Muscle of back (tissue), 13 donors: ENCODE results near the gene ZNF292. TPM values are rescaled to one million over a fixed set of nuclear protein-coding genes. Genes with fewer than 3 reads are reported as not detected.
A peak's percentile ranks its signal among the peaks of the same experiment; 100 is the strongest.
"Not testable (repeated sequence)": the region's sequence is repeated elsewhere in the genome, so short reads cannot be mapped to it uniquely, and the experiment has no call there.

ENCODE experiments used
- DNase-seq, 3 donors: peaks; one replicate each; pipeline versions ENCODE4 v3.0.0 to v3.0.0-alpha.2; 2013
- long read RNA-seq, 9 donors: transcript quantifications; one replicate each; lab custom pipeline, GENCODE V29; 2026
- polyA plus RNA-seq, 10 donors: library from polyadenylated mRNA; unstranded; fragments of 120-200 nt; gene quantifications; one replicate each; pipeline ENCODE4 v1.2.1, GENCODE V29; 2013; ENCODE audit not compliant: insufficient read length in 10 of 10

The ZNF292 gene
- 10 to 100 TPM; 18.7 to 28.5 (median 22.5) TPM for polyA plus RNA-seq
- long read RNA-seq, donor 1, full-length matches to known transcripts: 7 of 7 reads
- long read RNA-seq, donor 1, partial matches to known transcripts: 0 of 7 reads
- long read RNA-seq, donor 1, other reads (novel, unspliced or antisense): 0 of 7 reads
- long read RNA-seq, donor 2, full-length matches to known transcripts: 2 of 2 reads
- long read RNA-seq, donor 2, partial matches to known transcripts: 0 of 2 reads
- long read RNA-seq, donor 2, other reads (novel, unspliced or antisense): 0 of 2 reads
- long read RNA-seq, donor 3: 0 reads
- long read RNA-seq, donor 4, full-length matches to known transcripts: 4 of 4 reads
- long read RNA-seq, donor 4, partial matches to known transcripts: 0 of 4 reads
- long read RNA-seq, donor 4, other reads (novel, unspliced or antisense): 0 of 4 reads
- long read RNA-seq, donor 5, full-length matches to known transcripts: 3 of 3 reads
- long read RNA-seq, donor 5, partial matches to known transcripts: 0 of 3 reads
- long read RNA-seq, donor 5, other reads (novel, unspliced or antisense): 0 of 3 reads
- long read RNA-seq, donor 6, full-length matches to known transcripts: 5 of 5 reads
- long read RNA-seq, donor 6, partial matches to known transcripts: 0 of 5 reads
- long read RNA-seq, donor 6, other reads (novel, unspliced or antisense): 0 of 5 reads
- long read RNA-seq, donor 7, full-length matches to known transcripts: 4 of 4 reads
- long read RNA-seq, donor 7, partial matches to known transcripts: 0 of 4 reads
- long read RNA-seq, donor 7, other reads (novel, unspliced or antisense): 0 of 4 reads
- long read RNA-seq, donor 8: 0 reads
- long read RNA-seq, donor 9: 0 reads

DNA sequence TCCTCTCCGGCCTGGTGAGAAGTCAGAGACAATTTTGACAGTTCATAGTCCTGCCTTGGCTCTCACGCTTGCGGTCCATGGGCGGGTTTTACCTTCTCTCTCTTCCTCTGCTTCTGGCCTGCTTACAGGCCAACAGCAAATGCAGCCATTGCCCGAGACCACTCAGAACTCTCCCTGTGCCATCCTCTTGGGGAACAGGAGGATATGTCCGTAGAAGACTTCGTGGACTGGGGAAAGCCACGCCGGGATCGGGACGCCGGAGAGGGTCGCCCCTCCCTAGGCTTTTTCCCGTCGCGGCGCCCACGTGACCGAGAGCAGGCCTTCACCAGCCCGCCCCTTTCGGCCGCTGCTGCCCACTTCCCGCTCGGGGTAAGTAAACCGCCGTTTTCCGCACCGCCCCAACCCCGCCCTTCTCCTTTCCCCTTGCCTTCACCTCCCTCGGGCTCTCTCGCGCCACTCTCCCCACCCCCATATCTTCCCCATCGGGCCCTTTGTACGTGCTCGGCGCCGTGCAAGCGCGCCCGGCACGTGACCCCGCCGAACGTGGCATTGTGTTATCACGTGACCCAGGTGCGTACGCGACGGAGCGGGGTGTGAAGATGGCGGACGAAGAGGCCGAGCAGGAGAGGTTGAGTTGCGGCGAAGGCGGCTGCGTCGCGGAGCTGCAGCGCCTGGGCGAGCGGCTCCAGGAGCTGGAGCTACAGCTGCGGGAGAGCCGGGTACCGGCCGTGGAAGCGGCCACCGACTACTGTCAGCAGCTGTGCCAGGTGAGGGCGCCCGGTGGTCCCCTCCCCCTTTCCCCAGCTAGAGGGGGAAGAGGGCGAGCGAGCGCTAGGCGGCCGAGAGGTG lies at the start of gene ZNF292:
Gene ZNF292 (plus strand): TSS at position 573 of the 849 bp plus-strand sequence. CDS start 27 bp downstream, at position 600.
- peak; percentile 95 to 99 (median 98) for DNase-seq

DNA sequence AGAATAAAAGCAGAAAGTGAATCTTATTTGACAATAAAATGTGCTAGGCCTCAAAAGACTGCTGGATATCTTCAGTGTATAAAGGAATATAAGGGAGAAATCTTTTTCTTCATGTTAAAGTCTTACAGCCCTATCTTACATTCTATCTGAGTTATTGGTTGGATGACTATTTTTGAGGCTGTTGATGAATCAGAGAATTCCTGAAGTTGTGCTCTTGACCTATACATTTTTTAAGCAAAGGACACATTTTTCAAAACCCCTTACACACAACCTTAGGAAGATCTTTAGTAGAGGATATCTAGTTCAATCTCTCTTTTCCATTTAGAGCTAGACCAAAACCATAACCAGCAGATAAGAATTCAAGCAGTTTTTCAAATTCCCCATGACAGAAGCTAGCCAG lies 49.5 kb upstream of the ZNF292 start:
- DNase-seq: peak in 1 of 3 donors; percentile 8

DNA sequence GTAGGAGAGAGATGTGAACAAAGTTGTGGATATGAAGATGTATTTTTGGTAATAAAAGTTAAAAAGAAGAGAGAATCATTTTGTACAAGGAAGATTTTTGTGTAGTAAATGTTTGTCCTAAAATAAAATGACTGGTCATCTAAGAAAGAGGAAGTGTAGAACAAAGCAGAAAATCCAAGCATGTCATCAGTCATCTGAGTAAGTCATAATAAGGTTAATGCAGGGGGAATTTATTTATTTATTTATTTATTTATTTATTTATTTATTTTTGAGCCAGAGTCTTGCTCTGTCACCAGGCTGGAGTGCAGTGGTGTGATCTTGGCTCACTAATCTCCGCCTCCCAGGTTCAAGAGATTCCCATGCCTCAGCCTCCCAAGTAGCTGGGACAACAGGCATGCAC lies 44.7 kb upstream of the ZNF292 start:
- no peak for DNase-seq

DNA sequence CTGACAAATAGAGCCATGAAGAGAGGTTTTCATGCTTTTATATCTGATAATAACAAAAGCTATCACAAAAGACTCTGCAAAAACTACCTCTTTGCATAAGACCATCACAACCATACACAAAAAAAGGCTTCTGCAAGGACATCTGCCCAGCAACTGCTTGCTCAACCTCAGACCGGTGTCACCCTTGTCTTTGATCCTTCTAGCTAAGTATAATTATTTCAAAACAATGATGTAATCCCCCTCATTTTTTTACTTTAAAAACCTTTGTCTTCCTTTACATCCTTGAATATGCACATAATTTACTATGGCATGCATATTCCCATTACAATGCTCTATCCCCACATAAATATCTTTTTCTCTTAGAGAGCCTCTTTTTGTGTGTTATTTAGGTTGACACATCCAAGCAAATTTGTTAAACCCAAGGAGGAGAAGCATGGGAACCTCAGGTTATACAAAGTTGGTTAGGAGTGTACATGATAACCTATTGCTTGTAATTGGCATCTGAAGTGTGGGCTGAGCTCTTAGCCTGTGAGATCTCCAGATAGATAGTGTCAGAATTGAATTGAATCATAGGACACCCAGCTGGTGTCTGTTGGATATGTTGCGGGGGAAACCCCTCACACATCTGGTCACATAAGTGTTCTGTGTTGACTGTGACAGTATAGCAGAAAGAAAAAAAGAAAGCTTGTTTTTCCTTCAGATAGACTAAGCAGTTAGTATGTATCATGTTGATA lies 39.8 kb upstream of the ZNF292 start:
- DNase-seq: no peak

DNA sequence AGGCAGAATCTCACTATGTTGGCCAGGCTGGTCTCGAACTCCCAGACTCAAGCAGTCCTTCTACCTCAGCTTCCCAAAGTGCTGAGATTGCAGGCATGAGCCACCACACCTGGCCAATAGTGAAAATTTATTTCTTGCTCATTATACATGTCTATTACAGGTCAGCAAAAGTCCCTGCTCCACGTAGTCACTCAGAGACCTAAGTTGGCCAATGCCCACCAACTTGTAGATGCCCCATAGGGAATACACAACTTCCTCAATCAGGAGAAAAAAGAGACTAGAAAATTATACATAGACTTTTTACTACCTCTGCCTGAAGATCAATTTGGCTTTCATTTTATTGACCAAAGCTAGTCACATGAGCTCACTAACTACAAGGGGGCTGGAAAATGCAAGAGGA lies 38.4 kb upstream of the ZNF292 start:
- DNase-seq: no peak

DNA sequence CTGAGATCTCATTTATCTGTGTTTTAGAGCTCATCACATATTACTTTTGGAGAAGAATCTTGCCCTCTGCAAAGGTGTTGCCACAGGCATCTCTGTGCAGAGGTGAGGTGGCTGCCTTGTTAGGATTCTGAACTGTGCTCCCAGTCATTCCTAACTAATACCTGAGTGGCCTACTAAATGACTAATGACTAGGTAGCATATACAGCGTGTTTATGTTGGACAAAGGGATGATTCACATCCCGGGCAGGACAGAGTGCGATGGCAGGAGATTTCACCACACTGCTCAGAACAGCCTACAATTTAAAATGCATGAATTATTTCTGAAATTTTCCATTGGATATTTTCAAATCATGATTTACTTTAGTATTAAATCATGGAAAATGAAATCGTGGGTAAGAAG lies 37.3 kb upstream of the ZNF292 start:
- no peak for DNase-seq

DNA sequence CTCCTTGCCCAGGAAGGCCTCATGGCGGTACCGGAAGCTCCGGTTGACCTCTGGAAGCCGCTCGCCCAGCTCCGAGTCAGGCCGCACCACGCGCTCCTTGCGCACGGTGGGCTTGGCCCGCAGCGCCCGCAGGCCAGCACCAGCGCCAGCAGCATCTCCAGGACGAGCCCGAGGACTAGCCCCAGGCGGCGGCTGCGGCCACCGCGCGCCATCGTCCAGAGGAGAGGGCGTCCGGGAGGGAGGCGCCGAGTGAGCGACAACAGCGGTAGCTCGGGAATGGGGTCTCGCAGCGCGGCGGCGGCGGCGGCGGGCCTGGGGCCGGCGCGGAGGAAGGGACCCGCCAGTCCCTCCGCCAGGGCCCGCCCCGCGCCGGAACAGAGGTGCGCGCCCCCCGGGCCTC lies 32.9 kb upstream of the ZNF292 start:
- no peak for DNase-seq

DNA sequence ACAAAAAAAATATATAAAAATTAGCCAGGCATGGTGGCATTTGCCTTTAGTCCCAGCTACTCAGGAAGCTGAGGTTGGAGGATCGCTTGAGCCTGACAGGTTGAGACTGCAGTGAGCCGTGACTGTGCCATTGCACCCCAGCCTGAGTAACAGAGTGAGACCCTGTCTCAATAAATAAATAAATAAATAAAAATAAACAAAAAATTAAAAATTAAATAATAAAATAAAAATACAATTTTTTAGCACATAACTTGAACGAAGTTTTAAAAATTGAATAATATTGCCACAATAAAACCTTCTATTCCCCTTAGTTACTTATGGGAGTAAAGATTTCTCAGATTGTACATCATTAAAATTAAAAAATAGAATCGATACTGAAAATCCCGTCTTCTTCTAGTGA lies 31.3 kb upstream of the ZNF292 start:
- no peak for DNase-seq

DNA sequence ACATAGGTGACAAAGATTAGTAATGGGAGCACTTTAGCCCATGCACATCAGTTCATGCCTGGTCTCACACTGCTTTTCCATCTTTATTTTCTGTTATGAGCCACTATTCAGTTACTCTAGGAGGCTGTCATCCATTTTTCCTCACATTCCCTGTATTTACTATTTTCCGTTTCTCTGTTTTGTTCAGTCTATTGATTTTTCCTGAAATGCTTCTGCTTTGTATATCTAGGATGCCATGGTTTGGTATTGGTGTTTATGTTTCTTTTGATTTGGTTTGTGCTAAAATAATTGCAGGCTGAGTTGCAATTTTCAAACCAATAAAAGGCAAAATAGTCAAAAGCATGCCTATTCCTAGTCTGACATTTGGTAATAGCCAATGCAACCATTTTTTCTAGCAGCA lies 28.9 kb upstream of the ZNF292 start:
- DNase-seq: no peak

DNA sequence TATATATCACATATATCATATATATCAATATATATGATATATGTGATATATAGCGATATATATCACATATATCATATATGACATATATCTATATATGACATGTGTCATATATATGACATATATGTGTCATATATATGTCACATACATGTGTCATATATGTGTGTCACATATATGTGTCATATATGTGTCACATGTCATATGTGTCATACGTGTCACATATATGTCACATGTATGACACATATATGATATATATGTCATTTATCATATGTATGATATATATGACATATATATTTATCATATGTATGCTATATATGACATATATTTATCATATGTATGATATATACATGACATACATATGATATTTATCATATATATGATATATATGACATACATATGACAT lies 27.6 kb upstream of the ZNF292 start:
- DNase-seq: no peak

DNA sequence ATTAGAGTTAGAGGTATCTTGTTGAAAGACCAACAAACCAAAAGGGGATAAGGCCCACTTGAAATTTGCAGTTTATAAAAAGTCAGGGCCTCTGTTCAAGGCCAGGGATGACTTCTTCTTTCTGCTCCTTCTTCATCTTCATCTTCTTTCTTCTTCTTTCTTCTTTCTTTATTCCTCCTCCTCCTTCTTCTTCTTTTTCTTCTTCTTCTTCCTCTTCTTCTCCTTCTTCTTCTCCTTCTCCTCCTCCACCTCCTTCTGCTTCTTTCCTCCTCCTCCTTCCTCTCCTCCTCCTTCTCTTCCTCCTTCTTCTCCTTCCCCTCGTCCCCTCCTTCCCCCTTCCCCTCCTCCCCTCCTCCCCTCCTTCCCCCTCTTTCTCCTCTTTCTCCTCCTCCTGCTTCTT lies 18.4 kb upstream of the ZNF292 start:
- no peak for DNase-seq

DNA sequence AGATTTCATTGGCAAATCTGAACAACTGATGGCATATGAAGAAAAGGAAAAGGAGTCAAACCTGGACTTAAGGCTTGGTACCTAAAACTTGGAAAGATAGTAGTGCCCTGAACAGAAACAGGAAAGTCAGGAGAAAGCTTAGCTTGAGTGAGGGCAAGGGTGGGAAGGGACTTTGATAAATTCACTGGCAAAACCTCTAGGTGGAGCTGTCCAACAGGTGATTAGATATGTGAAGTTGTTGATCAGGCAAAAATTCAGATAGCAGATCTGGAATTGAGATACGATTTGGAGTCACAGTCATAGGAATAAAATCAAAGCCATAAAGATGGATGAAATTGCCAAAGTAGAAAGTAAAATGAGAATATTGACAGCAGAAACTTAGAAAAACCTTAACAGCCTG lies 16.1 kb upstream of the ZNF292 start:
- peak in 2 of 3 donors; percentile 29 to 36 for DNase-seq

DNA sequence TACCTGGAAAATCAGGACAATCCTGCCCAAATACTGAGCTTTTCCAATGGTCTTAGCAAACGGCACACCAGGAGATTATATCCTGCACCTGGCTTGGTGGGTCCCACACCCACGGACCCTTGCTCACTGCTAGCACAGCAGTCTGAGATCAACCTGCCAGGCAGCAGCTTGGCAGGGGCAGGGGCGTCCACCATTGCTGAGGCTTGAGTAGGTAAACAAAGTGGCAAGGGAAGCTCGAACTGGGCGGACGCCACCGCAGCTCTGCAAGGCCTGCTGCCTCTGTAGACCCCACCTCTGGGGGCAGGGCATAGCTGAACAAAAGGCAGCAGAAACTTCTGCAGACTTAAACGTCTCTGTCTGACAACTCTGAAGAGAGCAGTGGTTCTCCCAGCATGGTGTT lies 15.4 kb upstream of the ZNF292 start:
- not testable (repeated sequence) for DNase-seq

DNA sequence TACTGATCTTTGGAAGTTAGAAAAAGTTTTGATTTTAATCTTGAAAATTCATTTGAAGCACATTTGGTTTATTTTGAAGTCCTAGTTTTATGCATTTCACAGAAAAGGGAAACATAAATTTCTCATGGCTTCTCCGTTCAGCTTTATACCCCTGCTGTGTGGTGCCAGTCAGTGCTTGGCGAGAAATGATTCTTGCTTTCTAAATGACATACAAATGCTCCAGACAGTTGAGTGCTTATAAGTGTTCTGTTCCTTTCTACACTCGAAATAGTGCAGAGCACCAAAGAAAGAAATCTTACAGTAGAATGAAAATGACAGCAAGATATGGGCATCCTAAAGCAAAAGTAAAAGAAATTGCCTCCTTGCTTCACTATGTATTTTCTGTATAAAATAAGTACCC lies 9.0 kb upstream of the ZNF292 start:
- DNase-seq: no peak

DNA sequence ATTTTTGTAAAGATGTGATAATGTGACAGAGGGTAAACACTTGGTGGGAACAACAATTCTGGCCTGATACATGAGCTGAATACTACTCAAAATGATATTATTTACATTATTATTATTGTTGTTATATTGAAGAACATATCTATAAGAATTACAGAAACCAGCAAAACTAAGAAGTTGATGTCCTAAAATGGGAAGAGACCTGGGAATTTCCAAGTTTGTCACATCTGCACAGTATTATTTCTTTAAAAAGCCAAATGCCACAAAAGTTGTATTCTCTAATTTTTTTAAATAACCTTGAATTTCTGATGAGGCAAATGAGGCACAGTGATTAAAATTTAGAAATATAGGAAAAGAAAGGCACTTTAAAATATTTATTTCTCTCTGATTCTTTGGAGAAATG lies 5.0 kb upstream of the ZNF292 start:
- DNase-seq: no peak

DNA sequence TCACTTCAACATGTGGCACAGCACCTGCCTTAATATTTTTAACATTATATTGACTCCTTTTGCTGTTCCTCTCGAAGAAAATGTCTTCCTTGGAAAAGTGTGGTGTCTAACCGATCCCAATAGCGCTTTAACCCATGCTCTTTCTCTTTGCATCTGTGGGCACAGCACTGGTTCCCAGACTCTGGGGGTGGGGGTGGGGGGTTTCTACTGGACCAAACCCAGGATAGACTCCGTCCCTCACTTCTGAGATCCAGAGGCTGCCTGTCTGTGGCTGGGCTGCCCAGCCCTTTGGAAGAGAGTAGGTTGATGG lies 3.9 kb upstream of the ZNF292 start:
- no peak for DNase-seq

DNA sequence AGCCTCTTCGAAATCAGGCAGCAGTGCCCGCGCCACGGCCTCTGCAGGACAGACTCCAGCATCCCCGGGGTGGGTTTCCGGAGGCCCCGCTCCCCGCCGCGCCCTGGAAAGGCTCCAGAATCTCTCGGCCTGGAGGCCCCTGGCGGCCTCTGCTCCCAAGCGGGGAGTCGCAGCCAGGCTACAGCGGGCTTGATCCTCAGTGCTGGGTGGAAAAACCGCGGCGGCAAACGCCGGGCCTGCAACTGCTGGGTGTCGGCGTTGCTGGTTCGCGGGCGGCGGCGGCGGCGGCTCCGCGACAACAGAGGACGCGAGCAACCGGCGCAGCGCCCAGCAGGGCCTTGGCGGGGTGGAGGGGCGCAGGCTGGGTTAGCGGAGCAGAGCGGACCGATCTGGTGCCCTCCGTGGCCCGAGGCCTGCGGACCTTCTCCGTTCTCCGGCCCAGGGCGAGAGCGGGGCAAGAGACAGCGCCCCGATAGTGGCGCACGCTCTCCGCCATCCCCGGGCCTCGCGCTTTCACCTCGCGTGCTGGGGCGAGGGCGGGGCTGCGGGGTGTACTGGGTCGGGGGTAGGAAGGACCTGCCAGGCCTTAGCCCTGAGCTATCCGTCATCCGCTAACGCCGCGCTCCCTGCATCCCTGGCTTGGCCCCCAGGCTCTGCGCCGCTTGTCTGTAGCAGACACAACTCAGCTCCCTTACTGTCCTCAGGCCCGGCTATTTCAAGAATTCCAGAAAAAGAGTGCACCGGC lies 3.4 kb upstream of the ZNF292 start:
- DNase-seq: peak; percentile 51 to 91 (median 63)

DNA sequence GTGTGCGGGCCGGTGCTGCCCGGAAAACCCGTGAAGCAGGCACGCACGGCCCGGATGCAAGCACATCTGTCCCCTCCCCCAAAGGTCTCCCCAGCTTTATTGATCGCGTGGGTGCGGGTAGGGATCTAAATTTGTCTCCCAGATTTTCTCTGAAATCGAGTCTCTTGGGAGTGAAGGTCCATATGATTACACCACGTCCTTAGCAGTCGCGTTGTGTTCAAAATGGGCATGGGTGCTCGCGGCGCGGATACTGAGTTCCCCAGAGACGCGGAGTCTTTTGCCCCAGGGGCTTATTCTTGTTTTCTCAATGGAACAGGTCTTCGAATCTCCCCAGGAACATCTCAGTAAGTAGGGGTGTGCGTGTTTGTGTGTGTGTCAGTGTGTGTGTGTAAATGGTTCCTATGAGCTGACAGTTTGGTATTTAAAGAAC lies 2.8 kb upstream of the ZNF292 start:
- DNase-seq: no peak

DNA sequence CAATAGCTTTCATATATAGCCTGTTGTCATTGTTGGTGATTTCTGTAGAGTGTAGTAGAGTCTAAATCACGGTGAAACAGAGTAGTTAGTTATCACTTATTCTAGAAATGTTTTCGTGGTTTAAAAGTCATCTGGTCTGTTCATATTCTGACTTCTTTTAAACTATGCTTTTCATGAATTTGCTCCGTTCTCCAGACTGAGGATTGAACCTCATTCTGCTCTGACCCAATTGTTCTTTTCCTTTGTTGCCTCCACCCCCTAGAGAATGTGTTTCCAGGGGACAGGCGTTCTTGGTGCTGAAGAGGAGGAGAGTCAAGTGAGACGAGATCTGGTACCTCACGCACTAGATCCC lies 748 bp upstream of the ZNF292 start:
- DNase-seq: no peak
